ENCODE results near the gene PTPN11. TPM values are rescaled to one million over a fixed set of nuclear protein-coding genes. Genes with fewer than 3 reads are reported as not detected.

PTPN11 gene
- total RNA-seq, 2 experiments from 2014 or later = 44.6 to 46.4 TPM

GRCh38 chr12:112393328-112393727 lies 25.4 kb upstream of the PTPN11 start:
- no peaks in the 10 kb centered on the region for H3K27me3 Mint-ChIP-seq
- Histone ChIP-seq H3K4me3 (ENCODE audit: low read length) (no peak overlapping the region), H3K36me3 (ENCODE audit: insufficient read depth, low read length) (no peaks in the 10 kb centered on the region), H3K4me1 (ENCODE audit: insufficient read depth, low read length) (no peaks in the 10 kb centered on the region), H3K27ac (ENCODE audit: low read depth in 1 of 2, low read length in 2 of 2) (no peak overlapping the region), H3K9me3 (ENCODE audit: control insufficient read depth in 1 of 2, insufficient read depth in 1 of 2, low read length in 2 of 2) (no peaks in the 10 kb centered on the region), H3K27me3 (ENCODE audit: control insufficient read depth in 1 of 2, insufficient read depth in 2 of 2, low read length in 2 of 2) (no peaks in the 10 kb centered on the region)
- ChIA-PET POLR2A (interaction anchor here (0.9 kb wide), 1 partner anchor 9 kb away, joined by 3 read pairs; no protein-coding TSS in a partner anchor), CTCF (no interaction called here)
- TF ChIP-seq CTCF (IDR thresholded peaks at IDR 0.05) = no peak
- H3K9me3 Mint-ChIP-seq = no peaks in the 10 kb centered on the region
- H3K27ac Mint-ChIP-seq = no peak overlapping the region
- DNase-seq (no peak), ATAC-seq (ENCODE audit: poor library complexity) (no peak)
- H3K4me1 Mint-ChIP-seq (ENCODE audit: low read depth) = no peaks in the 10 kb centered on the region
- no peak overlapping the region for H3K4me3 Mint-ChIP-seq
- no peaks in the 10 kb centered on the region for H3K36me3 Mint-ChIP-seq (ENCODE audit: low read depth)
- intact Hi-C loops (cut with DNase I, micrococcal nuclease) = no loop called here

GRCh38 chr12:112401054-112401453 lies 17.7 kb upstream of the PTPN11 start:
- no peak overlapping the region for H3K27ac Mint-ChIP-seq
- TF ChIP-seq CTCF (IDR thresholded peaks at IDR 0.05) = no peak
- H3K4me1 ChIP-seq (ENCODE audit: insufficient read depth, low read length) = no peaks in the 10 kb centered on the region
- no peaks in the 10 kb centered on the region for H3K27me3 Mint-ChIP-seq
- H3K4me1 Mint-ChIP-seq (ENCODE audit: low read depth) = no peaks in the 10 kb centered on the region
- H3K27ac ChIP-seq (ENCODE audit: low read depth in 1 of 2, low read length in 2 of 2) = no peak overlapping the region
- H3K9me3 ChIP-seq (ENCODE audit: control insufficient read depth in 1 of 2, insufficient read depth in 1 of 2, low read length in 2 of 2) = no peaks in the 10 kb centered on the region
- peaks cover 18% of the 10 kb centered on the region for H3K36me3 Mint-ChIP-seq (ENCODE audit: low read depth)
- H3K4me3 ChIP-seq (ENCODE audit: low read length) = no peak overlapping the region
- no peaks in the 10 kb centered on the region for H3K9me3 Mint-ChIP-seq
- DNase-seq (no peak), ATAC-seq (ENCODE audit: poor library complexity) (no peak)
- H3K4me3 Mint-ChIP-seq = no peak overlapping the region
- intact Hi-C loops (cut with DNase I, micrococcal nuclease) = no loop called here
- H3K36me3 ChIP-seq (ENCODE audit: insufficient read depth, low read length) = peaks cover 19% of the 10 kb centered on the region
- POLR2A ChIA-PET = interaction anchor here (0.8 kb wide), 1 partner anchor 17 kb away, joined by 3 read pairs; no protein-coding TSS in a partner anchor
- CTCF ChIA-PET = interaction anchor here (0.6 kb wide), 1 partner anchor 10 kb away, joined by 4 read pairs; no protein-coding TSS in a partner anchor
- no peaks in the 10 kb centered on the region for H3K27me3 ChIP-seq (ENCODE audit: control insufficient read depth in 1 of 2, insufficient read depth in 2 of 2, low read length in 2 of 2)

GRCh38 chr12:112401903-112402498 lies 16.7 kb upstream of the PTPN11 start:
- Mint-ChIP-seq H3K36me3 (ENCODE audit: low read depth) (peaks cover 27% of the 10 kb centered on the region), H3K4me3 (no peak overlapping the region), H3K27me3 (no peaks in the 10 kb centered on the region), H3K4me1 (ENCODE audit: low read depth) (peaks cover under 1% of the 10 kb centered on the region), H3K9me3 (no peaks in the 10 kb centered on the region), H3K27ac (no peak overlapping the region)
- peaks cover 5% of the 10 kb centered on the region for H3K4me1 ChIP-seq (ENCODE audit: insufficient read depth, low read length)
- H3K9me3 ChIP-seq (ENCODE audit: control insufficient read depth in 1 of 2, insufficient read depth in 1 of 2, low read length in 2 of 2) = no peaks in the 10 kb centered on the region
- no peaks in the 10 kb centered on the region for H3K27me3 ChIP-seq (ENCODE audit: control insufficient read depth in 1 of 2, insufficient read depth in 2 of 2, low read length in 2 of 2)
- no peak for TF ChIP-seq CTCF (IDR thresholded peaks at IDR 0.05)
- ChIA-PET CTCF (interaction anchor here (0.6 kb wide), 1 partner anchor 9 kb away, joined by 4 read pairs; no protein-coding TSS in a partner anchor), POLR2A (interaction anchor here (1.2 kb wide), 1 partner anchor 9 kb away, joined by 3 read pairs; no protein-coding TSS in a partner anchor)
- peaks cover 29% of the 10 kb centered on the region for H3K36me3 ChIP-seq (ENCODE audit: insufficient read depth, low read length)
- ATAC-seq (ENCODE audit: poor library complexity) (no peak), DNase-seq (no peak)
- no peak overlapping the region for H3K4me3 ChIP-seq (ENCODE audit: low read length)
- H3K27ac ChIP-seq (ENCODE audit: low read depth in 1 of 2, low read length in 2 of 2) = no peak overlapping the region
- intact Hi-C loops (cut with DNase I, micrococcal nuclease) = no loop called here

All from CD4-positive, alpha-beta T cell (primary cell).